Measurements from ENCODE around the gene THPO. TPM values are rescaled to one million over a fixed set of nuclear protein-coding genes. Genes with fewer than 3 reads are reported as not detected.

Gene THPO
- polyA plus RNA-seq, 1 donor from 2014 or later: 0.59 TPM

GRCh38 chr3:184333700-184334099 lies 44.3 kb downstream of the THPO start:
- no peak overlapping the region for H3K27ac ChIP-seq (ENCODE audit: low read length)
- H4K20me1 ChIP-seq (ENCODE audit: insufficient read depth): no peaks in the 10 kb centered on the region
- H3K4me3 ChIP-seq (ENCODE audit: low read length): no peak overlapping the region
- peaks cover 10% of the 10 kb centered on the region for H3F3A ChIP-seq (ENCODE audit: insufficient read depth, low read length, poor library complexity, severe bottlenecking)
- TF ChIP-seq REST (IDR thresholded peaks at IDR 0.05; ENCODE audit: borderline replicate concordance) (no peak), POLR2AphosphoS5 (IDR thresholded peaks at IDR 0.05) (no peak), MXI1 (conservative IDR thresholded peaks at IDR 0.05; ENCODE audit: poor library complexity, severe bottlenecking) (no peak), RAD21 (conservative IDR thresholded peaks at IDR 0.05) (no peak), TAF1 (IDR thresholded peaks at IDR 0.05; ENCODE audit: low read depth) (no peak), EZH2 (IDR thresholded peaks at IDR 0.05; ENCODE audit: borderline replicate concordance, insufficient read depth, low read length, poor library complexity, severe bottlenecking) (no peak), CTCF (IDR thresholded peaks at IDR 0.05; ENCODE audit: poor library complexity, severe bottlenecking) (no peak), SMC3 (conservative IDR thresholded peaks at IDR 0.05; ENCODE audit: poor library complexity) (no peak), EP300 (conservative IDR thresholded peaks at IDR 0.05; ENCODE audit: poor library complexity, severe bottlenecking) (no peak)
- no peaks in the 10 kb centered on the region for H3K9me2 ChIP-seq (ENCODE audit: insufficient read depth, low read length)
- no peak overlapping the region for H3K9ac ChIP-seq (ENCODE audit: low read length)
- H2AFZ ChIP-seq (ENCODE audit: low read depth, low read length): no peak overlapping the region
- no peaks in the 10 kb centered on the region for H3K9me3 ChIP-seq (ENCODE audit: low read length)
- H3K4me2 ChIP-seq (ENCODE audit: low read length): no peak overlapping the region
- H3K79me2 ChIP-seq (replicated peaks; ENCODE audit: insufficient read depth, low read length): peaks cover 20% of the 10 kb centered on the region
- H3K27me3 ChIP-seq (ENCODE audit: insufficient read depth, low read depth, low read length): no peaks in the 10 kb centered on the region
- no peaks in the 10 kb centered on the region for H3K36me3 ChIP-seq (ENCODE audit: insufficient read depth, low read length)

GRCh38 chr3:184333190-184333589 lies 44.8 kb downstream of the THPO start:
- H3K9ac ChIP-seq (ENCODE audit: low read length): no peak overlapping the region
- H3K36me3 ChIP-seq (ENCODE audit: insufficient read depth, low read length): no peaks in the 10 kb centered on the region
- H3K4me2 ChIP-seq (ENCODE audit: low read length): no peak overlapping the region
- H3K9me2 ChIP-seq (ENCODE audit: insufficient read depth, low read length): no peaks in the 10 kb centered on the region
- peaks cover 18% of the 10 kb centered on the region for H3K79me2 ChIP-seq (replicated peaks; ENCODE audit: insufficient read depth, low read length)
- TF ChIP-seq EP300 (conservative IDR thresholded peaks at IDR 0.05; ENCODE audit: poor library complexity, severe bottlenecking): no peak
- TF ChIP-seq EZH2 (IDR thresholded peaks at IDR 0.05; ENCODE audit: borderline replicate concordance, insufficient read depth, low read length, poor library complexity, severe bottlenecking): no peak
- TF ChIP-seq RAD21 (conservative IDR thresholded peaks at IDR 0.05): no peak
- no peak for TF ChIP-seq CTCF (IDR thresholded peaks at IDR 0.05; ENCODE audit: poor library complexity, severe bottlenecking)
- no peak for TF ChIP-seq REST (IDR thresholded peaks at IDR 0.05; ENCODE audit: borderline replicate concordance)
- TF ChIP-seq SMC3 (conservative IDR thresholded peaks at IDR 0.05; ENCODE audit: poor library complexity): no peak
- no peak for TF ChIP-seq TAF1 (IDR thresholded peaks at IDR 0.05; ENCODE audit: low read depth)
- no peak for TF ChIP-seq POLR2AphosphoS5 (IDR thresholded peaks at IDR 0.05)
- TF ChIP-seq MXI1 (conservative IDR thresholded peaks at IDR 0.05; ENCODE audit: poor library complexity, severe bottlenecking): no peak
- peaks cover 10% of the 10 kb centered on the region for H3F3A ChIP-seq (ENCODE audit: insufficient read depth, low read length, poor library complexity, severe bottlenecking)
- no peak overlapping the region for H2AFZ ChIP-seq (ENCODE audit: low read depth, low read length)
- H3K9me3 ChIP-seq (ENCODE audit: low read length): no peaks in the 10 kb centered on the region
- no peak overlapping the region for H3K27ac ChIP-seq (ENCODE audit: low read length)
- no peaks in the 10 kb centered on the region for H4K20me1 ChIP-seq (ENCODE audit: insufficient read depth)
- H3K27me3 ChIP-seq (ENCODE audit: insufficient read depth, low read depth, low read length): no peaks in the 10 kb centered on the region
- no peak overlapping the region for H3K4me3 ChIP-seq (ENCODE audit: low read length)
